Measurements from ENCODE around the gene CRHR1.
"Not testable (repeated sequence)": the region's sequence is repeated elsewhere in the genome, so short reads cannot be mapped to it uniquely, and the experiment has no call there.

Gene CRHR1

GRCh38 chr17:45742251-45742650 is 41.9 kb upstream of the CRHR1 start:
- TF ChIP-seq MAX (IDR thresholded peaks at IDR 0.05; ENCODE audit: low read depth, low read length) (no peak), POLR2A (IDR thresholded peaks at IDR 0.05; ENCODE audit: extremely low read depth, insufficient read length) (no peak), MYC (IDR thresholded peaks at IDR 0.05; ENCODE audit: low read depth, low read length) (no peak), CTCF (IDR thresholded peaks at IDR 0.05; ENCODE audit: low read depth, low read length) (no peak)
- H3K4me3 ChIP-seq (ENCODE audit: low read depth, low read length) = no peak overlapping the region
- DNase-seq (ENCODE audit: low read depth) = no peak

- TF ChIP-seq POLR2A (IDR thresholded peaks at IDR 0.05; ENCODE audit: extremely low read depth, insufficient read length) (no peak), MAX (IDR thresholded peaks at IDR 0.05; ENCODE audit: low read depth, low read length) (no peak), MYC (IDR thresholded peaks at IDR 0.05; ENCODE audit: low read depth, low read length) (no peak), CTCF (IDR thresholded peaks at IDR 0.05; ENCODE audit: low read depth, low read length) (no peak)
- no peak overlapping the region for H3K4me3 ChIP-seq (ENCODE audit: low read depth, low read length)
- DNase-seq (ENCODE audit: low read depth) = no peak
These were observed 40.3 kb upstream of the CRHR1 start for GRCh38 chr17:45743626-45744326.

- not testable (repeated sequence) for H3K4me3 ChIP-seq (ENCODE audit: low read depth, low read length); DNase-seq (ENCODE audit: low read depth)
These were observed 39.3 kb upstream of the CRHR1 start for GRCh38 chr17:45744826-45745225.

- no peak for DNase-seq (ENCODE audit: low read depth)
These were observed 38.3 kb upstream of the CRHR1 start for GRCh38 chr17:45745601-45746494.

GRCh38 chr17:45747911-45748310 is 36.2 kb upstream of the CRHR1 start:
- no peak overlapping the region for H3K4me3 ChIP-seq (ENCODE audit: low read depth, low read length)
- no peak for DNase-seq (ENCODE audit: low read depth)
- TF ChIP-seq MAX (IDR thresholded peaks at IDR 0.05; ENCODE audit: low read depth, low read length) (no peak), MYC (IDR thresholded peaks at IDR 0.05; ENCODE audit: low read depth, low read length) (no peak), CTCF (IDR thresholded peaks at IDR 0.05; ENCODE audit: low read depth, low read length) (no peak), POLR2A (IDR thresholded peaks at IDR 0.05; ENCODE audit: extremely low read depth, insufficient read length) (no peak)

More at GRCh38 chr17:45745601-45746494, 38.3 kb upstream of the CRHR1 start:
- TF ChIP-seq POLR2A (IDR thresholded peaks at IDR 0.05; ENCODE audit: extremely low read depth, insufficient read length) (no peak), MAX (IDR thresholded peaks at IDR 0.05; ENCODE audit: low read depth, low read length) (no peak), MYC (IDR thresholded peaks at IDR 0.05; ENCODE audit: low read depth, low read length) (no peak), CTCF (IDR thresholded peaks at IDR 0.05; ENCODE audit: low read depth, low read length) (no peak)
- H3K4me3 ChIP-seq (ENCODE audit: low read depth, low read length) = no peak overlapping the region

- H3K4me3 ChIP-seq (ENCODE audit: low read depth, low read length) = no peak overlapping the region
- no peak for DNase-seq (ENCODE audit: low read depth)
- TF ChIP-seq MYC (IDR thresholded peaks at IDR 0.05; ENCODE audit: low read depth, low read length) (no peak), POLR2A (IDR thresholded peaks at IDR 0.05; ENCODE audit: extremely low read depth, insufficient read length) (no peak), MAX (IDR thresholded peaks at IDR 0.05; ENCODE audit: low read depth, low read length) (no peak), CTCF (IDR thresholded peaks at IDR 0.05; ENCODE audit: low read depth, low read length) (no peak)
These were observed 35.3 kb upstream of the CRHR1 start for GRCh38 chr17:45748731-45749310.
